ENCODE measurements around the gene CDC14A.
A peak's percentile ranks its signal among the peaks of the same experiment; 100 is the strongest.
"Not testable (repeated sequence)": the region's sequence is repeated elsewhere in the genome, so short reads cannot be mapped to it uniquely, and the experiment has no call there.

The CDC14A gene

GRCh38 chr1:100395913-100396312 is 43.6 kb downstream of the CDC14A start:
- FAIRE-seq (no peak), DNase-seq (ENCODE audit: extremely low spot score, insufficient read length, low read depth) (no peak)

- no peak for DNase-seq (ENCODE audit: extremely low spot score, insufficient read length, low read depth)
- peak; percentile 45 for FAIRE-seq
These were observed 44.3 kb downstream of the CDC14A start for GRCh38 chr1:100396651-100397050.

- FAIRE-seq (no peak), DNase-seq (ENCODE audit: extremely low spot score, insufficient read length, low read depth) (no peak)
These were observed 45.4 kb downstream of the CDC14A start for GRCh38 chr1:100397681-100398080.

GRCh38 chr1:100398648-100399047 is 46.3 kb downstream of the CDC14A start:
- no peak for FAIRE-seq
- DNase-seq (ENCODE audit: extremely low spot score, insufficient read length, low read depth) = no peak

GRCh38 chr1:100400404-100400803 is 48.1 kb downstream of the CDC14A start:
- FAIRE-seq = peak; percentile 76
- no peak for DNase-seq (ENCODE audit: extremely low spot score, insufficient read length, low read depth)

- DNase-seq (ENCODE audit: extremely low spot score, insufficient read length, low read depth) (no peak), FAIRE-seq (no peak)
These were observed 52.5 kb downstream of the CDC14A start for GRCh38 chr1:100404821-100405220.

- not testable (repeated sequence) for DNase-seq (ENCODE audit: extremely low spot score, insufficient read length, low read depth); FAIRE-seq
These were observed 53.6 kb downstream of the CDC14A start for GRCh38 chr1:100405902-100406301.

- FAIRE-seq; DNase-seq (ENCODE audit: extremely low spot score, insufficient read length, low read depth): not testable (repeated sequence)
These were observed 55.1 kb downstream of the CDC14A start for GRCh38 chr1:100407390-100407789.

GRCh38 chr1:100411019-100411418 is 58.7 kb downstream of the CDC14A start:
- DNase-seq (ENCODE audit: extremely low spot score, insufficient read length, low read depth) (no peak), FAIRE-seq (no peak)

- DNase-seq (ENCODE audit: extremely low spot score, insufficient read length, low read depth) (no peak), FAIRE-seq (no peak)
These were observed 59.3 kb downstream of the CDC14A start for GRCh38 chr1:100411574-100411973.

- DNase-seq (ENCODE audit: extremely low spot score, insufficient read length, low read depth) (no peak), FAIRE-seq (no peak)
These were observed 60.7 kb downstream of the CDC14A start for GRCh38 chr1:100413035-100413434.

GRCh38 chr1:100414693-100415497 is 62.6 kb downstream of the CDC14A start:
- DNase-seq (ENCODE audit: extremely low spot score, insufficient read length, low read depth) (no peak), FAIRE-seq (no peak)

- no peak for DNase-seq (ENCODE audit: extremely low spot score, insufficient read length, low read depth)
- FAIRE-seq = no peak
These were observed 63.1 kb downstream of the CDC14A start for GRCh38 chr1:100415498-100415778.

GRCh38 chr1:100419072-100419471 is 66.8 kb downstream of the CDC14A start:
- DNase-seq (ENCODE audit: extremely low spot score, insufficient read length, low read depth) (no peak), FAIRE-seq (no peak)

- FAIRE-seq (no peak), DNase-seq (ENCODE audit: extremely low spot score, insufficient read length, low read depth) (no peak)
These were observed 69.8 kb downstream of the CDC14A start for GRCh38 chr1:100422065-100422464.

- FAIRE-seq = peak; percentile 63
These were observed 71.6 kb downstream of the CDC14A start for GRCh38 chr1:100423832-100424337.

GRCh38 chr1:100428160-100428559 is 75.9 kb downstream of the CDC14A start:
- no peak for DNase-seq (ENCODE audit: extremely low spot score, insufficient read length, low read depth)
- no peak for FAIRE-seq

More at GRCh38 chr1:100423832-100424337, 71.6 kb downstream of the CDC14A start:
- no peak for DNase-seq (ENCODE audit: extremely low spot score, insufficient read length, low read depth)

GRCh38 chr1:100430325-100430756 is 78.0 kb downstream of the CDC14A start:
- DNase-seq (ENCODE audit: extremely low spot score, insufficient read length, low read depth) (no peak), FAIRE-seq (no peak)

GRCh38 chr1:100431954-100432353 is 79.6 kb downstream of the CDC14A start:
- DNase-seq (ENCODE audit: extremely low spot score, insufficient read length, low read depth) = no peak
- no peak for FAIRE-seq

GRCh38 chr1:100433563-100433962 is 81.3 kb downstream of the CDC14A start:
- FAIRE-seq (no peak), DNase-seq (ENCODE audit: extremely low spot score, insufficient read length, low read depth) (no peak)

GRCh38 chr1:100434831-100435230 is 82.5 kb downstream of the CDC14A start:
- DNase-seq (ENCODE audit: extremely low spot score, insufficient read length, low read depth) (no peak), FAIRE-seq (no peak)

- FAIRE-seq = no peak
- DNase-seq (ENCODE audit: extremely low spot score, insufficient read length, low read depth) = no peak
These were observed 86.1 kb downstream of the CDC14A start for GRCh38 chr1:100438375-100438774.
